Astrocyte of the cerebellum (primary cell): Measurements from ENCODE around the gene SP100.

Source experiments
- DNase-seq: peaks from one replicate; pipeline ENCODE4 v3.0.0-alpha.2; 2011; ENCODE audit warnings: low read depth
- H3K4me3 ChIP-seq: 2 replicates; pipeline ENCODE4 v1.5.1; 2011; ENCODE audit warnings: mild to moderate bottlenecking, low read depth, low read length, moderate library complexity
- in situ Hi-C: cut with HindIII; loops from 2 replicates; pipeline ENCODE4 v1.10.0; 2017; ENCODE audit warnings: low sequenced_read_pairs
- TF ChIP-seq, protein P1 (sequence below): IDR thresholded peaks from 2 replicates; pipeline ENCODE4 v1.5.1; 2012; ENCODE audit warnings: low read length, low read depth, moderate library complexity, mild to moderate bottlenecking; ENCODE audit errors: missing control alignments

The SP100 gene

DNA sequence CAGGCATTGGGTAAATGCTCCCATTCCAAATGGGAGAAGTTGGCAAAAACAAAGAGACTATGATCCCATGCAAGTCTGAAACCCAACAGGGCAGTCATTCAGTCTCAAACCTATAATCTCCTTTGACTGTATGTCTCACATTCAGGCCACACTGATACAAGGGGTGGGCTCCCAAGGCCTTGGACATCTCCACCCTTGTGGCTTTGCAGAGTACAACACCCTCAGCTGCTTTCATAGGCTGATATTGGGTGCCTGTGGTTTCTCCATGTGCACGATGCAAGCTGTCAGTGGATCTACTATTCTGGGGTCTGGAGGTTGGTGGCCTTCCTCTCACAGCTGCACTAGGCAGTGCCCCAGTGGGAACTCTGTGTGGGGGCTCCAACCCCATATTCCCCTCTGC is 155.0 kb downstream of the SP100 start:
- TF ChIP-seq, protein P1, sequence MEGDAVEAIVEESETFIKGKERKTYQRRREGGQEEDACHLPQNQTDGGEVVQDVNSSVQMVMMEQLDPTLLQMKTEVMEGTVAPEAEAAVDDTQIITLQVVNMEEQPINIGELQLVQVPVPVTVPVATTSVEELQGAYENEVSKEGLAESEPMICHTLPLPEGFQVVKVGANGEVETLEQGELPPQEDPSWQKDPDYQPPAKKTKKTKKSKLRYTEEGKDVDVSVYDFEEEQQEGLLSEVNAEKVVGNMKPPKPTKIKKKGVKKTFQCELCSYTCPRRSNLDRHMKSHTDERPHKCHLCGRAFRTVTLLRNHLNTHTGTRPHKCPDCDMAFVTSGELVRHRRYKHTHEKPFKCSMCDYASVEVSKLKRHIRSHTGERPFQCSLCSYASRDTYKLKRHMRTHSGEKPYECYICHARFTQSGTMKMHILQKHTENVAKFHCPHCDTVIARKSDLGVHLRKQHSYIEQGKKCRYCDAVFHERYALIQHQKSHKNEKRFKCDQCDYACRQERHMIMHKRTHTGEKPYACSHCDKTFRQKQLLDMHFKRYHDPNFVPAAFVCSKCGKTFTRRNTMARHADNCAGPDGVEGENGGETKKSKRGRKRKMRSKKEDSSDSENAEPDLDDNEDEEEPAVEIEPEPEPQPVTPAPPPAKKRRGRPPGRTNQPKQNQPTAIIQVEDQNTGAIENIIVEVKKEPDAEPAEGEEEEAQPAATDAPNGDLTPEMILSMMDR, result no peak
- in situ Hi-C loops, result no loop called here
- no peak overlapping the region for H3K4me3 ChIP-seq
- no peak for DNase-seq

GRCh38 chr2:230575642-230576324 is 159.8 kb downstream of the SP100 start:
- no peak overlapping the region for H3K4me3 ChIP-seq
- in situ Hi-C loops, result no loop called here
- DNase-seq, result no peak
- TF ChIP-seq, protein P1, result no peak

- no peak for DNase-seq
- TF ChIP-seq, protein P1, result no peak
- in situ Hi-C loops, result no loop called here
- H3K4me3 ChIP-seq, result no peak overlapping the region
Measured at GRCh38 chr2:230577114-230577513, 161.1 kb downstream of the SP100 start.

GRCh38 chr2:230578106-230578505 is 162.1 kb downstream of the SP100 start:
- no peak overlapping the region for H3K4me3 ChIP-seq
- in situ Hi-C loops, result no loop called here
- DNase-seq, result no peak
- TF ChIP-seq, protein P1, result no peak

DNA sequence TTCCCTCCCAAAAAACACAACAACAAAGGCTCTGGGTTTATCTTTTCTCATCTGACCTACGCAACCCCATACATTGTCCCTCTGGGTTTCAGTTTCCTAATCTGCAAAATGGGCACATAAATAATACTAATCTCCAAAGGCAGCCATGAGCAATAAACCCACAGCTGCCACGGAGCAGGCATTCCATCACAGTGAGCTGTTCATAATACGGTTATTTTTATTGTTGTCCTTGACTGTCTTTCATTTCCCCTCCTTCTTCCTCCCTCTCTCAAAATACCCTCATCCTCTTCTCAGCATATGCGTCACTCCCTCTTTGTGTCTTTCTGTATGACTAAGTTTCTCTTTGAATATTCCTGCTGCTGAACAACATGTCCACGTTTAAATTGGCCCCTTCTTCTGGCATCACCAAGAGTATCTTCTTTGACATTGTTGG is 166.9 kb downstream of the SP100 start:
- no peak for DNase-seq
- H3K4me3 ChIP-seq, result no peak overlapping the region
- TF ChIP-seq, protein P1, result no peak
- in situ Hi-C loops, result no loop called here

DNA sequence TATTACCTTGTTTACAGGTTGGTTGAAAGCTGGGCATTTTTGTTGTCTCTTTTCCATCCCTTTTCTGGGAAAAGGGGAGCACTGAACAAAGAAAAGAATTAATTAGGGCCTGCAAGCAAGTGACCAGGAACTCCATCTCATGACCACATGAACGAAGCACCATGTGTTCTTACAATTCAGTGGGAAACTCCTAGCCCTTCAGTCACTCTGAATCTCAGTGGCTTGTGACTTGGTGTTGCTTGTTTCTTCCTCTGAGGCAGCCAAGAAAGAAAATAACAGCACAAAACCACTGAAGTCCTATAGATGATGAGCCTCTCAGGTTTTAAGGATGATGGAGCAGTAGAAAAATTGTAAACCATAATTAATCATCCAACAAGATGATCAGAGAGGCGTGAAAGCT is 167.6 kb downstream of the SP100 start:
- TF ChIP-seq, protein P1, result no peak
- in situ Hi-C loops, result no loop called here
- no peak overlapping the region for H3K4me3 ChIP-seq
- DNase-seq, result no peak
